ENCODE measurements around the gene FANCC.

Gene FANCC

DNA sequence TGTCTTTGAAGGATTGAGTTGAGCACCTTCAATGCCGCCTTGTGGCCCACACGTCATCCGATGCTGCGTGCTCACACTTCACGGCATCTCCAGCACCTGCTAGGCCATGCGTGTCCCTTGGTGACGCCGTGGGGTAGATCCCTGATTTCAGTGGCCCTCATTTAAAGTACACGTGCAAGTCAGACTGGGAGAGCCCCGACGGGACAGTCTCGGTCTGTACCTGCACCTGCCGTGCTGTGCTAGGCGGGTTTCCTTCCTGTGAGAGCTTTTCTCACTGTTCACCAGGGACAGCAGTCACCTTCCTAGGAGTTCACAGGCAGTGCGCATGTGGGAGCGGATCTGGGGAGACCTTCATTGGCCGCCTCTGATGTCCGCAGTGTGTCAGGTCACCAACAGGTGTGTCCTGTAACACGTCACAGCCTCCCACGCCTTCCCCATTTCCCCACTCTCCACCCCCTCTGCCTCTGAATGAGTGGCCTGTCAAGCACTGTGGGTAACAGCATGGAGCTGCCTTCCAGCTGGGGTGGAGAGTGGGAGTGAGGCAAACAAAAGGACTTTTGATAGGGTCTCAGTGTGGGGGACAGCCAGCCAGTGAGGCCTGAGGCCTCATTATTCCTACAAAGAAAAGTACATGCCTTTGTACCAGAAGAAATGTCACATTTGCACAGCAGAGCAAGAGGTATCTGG is 236.4 kb downstream of the FANCC start:
- no peak for DNase-seq

DNA sequence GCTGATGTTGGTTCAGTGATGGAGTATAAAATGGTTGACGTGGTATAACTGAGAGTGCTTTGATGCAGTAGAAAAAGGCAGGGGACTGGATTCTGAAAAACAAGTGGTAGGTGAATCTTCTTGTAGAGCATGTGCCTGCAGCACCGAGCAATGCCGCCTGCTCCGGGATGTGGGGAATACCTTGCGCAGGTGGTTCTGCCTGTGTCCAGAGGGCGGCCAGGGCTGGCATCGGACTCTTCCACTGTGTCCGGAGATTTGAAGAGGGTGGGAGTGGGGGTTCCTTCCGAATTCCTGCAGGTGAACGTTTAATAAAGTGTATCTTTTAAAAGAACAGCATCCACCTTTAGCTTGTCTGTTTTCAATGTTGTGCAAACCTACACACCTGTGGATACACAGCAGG is 238.0 kb downstream of the FANCC start:
- no peak for DNase-seq

GRCh38 chr9:95078939-95079338 is 238.6 kb downstream of the FANCC start:
- DNase-seq: no peak

DNA sequence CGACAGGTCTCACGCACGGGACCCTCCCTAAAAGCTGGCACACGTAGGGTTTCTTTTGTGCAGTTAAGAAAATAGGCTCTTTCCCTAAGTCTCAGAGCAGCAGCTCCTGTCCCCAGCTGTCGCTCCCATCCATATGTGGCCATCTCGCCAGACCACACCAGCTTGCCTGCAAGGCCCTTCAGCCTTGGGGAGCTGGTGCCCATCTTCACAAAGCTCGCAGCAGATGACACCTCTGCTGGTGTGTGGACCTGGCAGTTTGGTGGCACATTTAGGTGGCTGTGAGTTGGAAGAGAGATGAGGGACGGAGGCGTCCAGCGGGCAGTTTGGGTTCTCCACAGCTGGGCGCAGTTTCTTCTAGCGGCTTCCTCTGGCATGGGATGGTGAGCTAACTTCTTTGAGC is 239.0 kb downstream of the FANCC start:
- no peak for DNase-seq

DNA sequence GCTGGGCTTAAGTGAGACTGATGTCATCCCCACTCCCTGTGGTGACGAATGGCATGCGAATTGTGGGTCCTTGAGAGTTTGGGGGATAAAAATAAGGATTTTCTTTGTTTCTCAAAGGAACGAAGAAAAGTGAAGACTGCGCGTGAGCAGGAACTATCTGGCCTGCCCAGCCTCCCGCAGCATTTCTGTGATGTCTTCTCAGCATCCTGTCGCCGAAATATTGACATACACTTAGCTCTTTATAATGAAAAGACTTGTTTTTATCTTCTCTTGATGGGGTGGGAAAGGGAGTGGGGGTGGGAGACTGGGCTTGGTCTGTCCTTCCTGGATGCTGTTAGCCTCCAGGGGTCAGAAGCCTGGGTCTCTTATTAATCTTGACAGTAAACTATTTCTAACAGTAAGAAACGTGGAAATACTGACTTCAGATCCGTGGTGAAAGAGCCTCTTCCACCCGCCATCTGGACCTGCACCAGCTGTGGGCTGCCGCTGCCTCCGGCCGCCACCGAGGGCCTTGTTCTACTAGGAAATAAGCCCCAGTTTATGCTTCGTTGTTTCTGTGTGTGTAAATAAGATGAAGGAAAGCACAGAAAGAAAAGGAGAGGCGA is 239.6 kb downstream of the FANCC start:
- DNase-seq: no peak

DNA sequence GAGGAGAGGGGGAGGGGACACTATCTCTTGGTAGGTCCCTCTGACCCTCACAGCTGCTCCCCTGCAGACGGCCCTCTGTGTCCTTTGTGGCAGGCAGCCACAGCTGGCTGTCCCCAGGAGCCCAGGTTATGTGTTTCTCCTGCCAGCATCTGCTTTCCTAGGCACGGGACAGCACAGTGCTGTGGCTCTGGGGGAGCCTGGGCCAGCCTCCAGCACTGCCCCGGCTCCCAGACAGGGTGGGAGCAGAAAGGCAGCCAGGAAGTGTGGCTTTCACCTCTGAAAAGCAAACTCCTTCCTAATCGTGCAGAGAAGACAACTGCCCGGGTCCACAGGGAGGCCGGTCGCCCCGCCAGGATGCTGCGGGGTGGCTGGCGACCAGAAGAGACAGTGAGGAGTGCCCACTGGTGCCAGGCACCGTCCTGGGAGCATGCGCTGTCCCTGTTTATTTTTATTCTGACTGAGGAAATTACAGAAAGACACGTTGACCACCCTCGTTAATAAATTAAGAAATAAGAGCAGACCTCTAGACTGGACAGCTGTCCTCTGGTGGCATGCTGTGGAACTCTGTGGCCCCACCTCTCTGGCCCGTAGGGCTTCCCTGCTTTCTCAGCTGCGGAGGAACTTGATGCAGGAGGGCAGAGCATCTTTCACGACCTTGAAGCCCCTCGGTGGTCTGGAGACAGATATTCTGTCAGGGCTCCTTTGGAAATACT is 240.3 kb downstream of the FANCC start:
- DNase-seq: no peak

GRCh38 chr9:95076696-95077052 is 240.8 kb downstream of the FANCC start:
- no peak for DNase-seq

DNA sequence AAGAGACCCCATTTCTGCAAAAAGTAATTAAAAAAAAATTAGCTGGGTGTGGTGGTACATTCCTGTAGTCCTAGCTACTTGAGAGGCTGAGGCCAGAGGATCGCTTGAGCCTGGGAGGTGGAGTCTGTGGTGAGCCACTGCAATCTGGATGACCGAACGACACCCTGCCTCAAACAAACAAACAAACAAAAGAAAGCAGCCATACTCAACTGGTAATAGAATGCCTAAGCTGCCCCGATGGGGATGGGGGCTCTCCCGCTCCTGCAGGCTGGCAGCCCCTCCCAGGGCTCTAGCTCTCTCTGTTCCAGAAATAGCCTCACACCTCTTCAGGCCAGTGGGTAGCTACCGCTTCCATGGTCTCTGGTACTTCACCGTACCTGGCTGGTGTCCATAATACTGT is 241.8 kb downstream of the FANCC start:
- no peak for DNase-seq

DNA sequence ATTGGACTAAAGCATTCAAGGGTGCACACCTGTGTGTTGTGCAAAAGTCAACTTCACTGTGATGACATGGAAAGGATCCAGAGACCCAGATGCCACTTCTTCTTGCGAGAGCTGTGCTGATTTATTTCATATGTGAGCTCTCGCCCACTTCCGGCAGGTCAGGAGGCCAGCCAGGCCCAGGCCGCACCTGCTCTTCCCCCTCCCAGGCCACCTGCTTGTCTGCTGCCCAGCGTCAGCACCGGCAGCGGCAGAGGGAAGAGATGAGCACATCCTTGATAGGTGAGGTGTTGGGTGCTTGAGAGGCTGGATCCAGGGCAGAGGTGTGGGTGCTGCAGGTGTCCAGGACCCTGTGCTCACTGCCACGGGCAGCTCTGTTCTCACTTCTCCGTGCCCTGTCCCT is 242.9 kb downstream of the FANCC start:
- no peak for DNase-seq

DNA sequence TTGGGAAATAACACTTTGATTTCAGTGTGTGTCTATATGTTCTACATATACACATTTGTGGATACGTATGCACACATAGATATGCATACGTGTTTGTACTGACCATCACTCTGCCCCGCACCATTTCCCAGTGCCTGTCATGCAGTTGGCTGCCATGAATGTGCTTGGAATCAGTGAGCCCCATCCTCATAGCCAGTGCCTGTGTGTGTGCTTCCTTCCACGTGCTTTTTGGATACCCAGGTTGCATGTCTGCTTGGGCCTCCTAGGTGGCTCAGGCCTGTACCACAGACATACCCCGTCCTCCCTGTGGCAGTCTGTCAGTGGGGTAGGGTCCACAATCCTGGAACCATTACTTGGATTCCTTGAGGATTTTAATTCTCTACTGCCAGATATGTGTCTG is 243.6 kb downstream of the FANCC start:
- no peak for DNase-seq

DNA sequence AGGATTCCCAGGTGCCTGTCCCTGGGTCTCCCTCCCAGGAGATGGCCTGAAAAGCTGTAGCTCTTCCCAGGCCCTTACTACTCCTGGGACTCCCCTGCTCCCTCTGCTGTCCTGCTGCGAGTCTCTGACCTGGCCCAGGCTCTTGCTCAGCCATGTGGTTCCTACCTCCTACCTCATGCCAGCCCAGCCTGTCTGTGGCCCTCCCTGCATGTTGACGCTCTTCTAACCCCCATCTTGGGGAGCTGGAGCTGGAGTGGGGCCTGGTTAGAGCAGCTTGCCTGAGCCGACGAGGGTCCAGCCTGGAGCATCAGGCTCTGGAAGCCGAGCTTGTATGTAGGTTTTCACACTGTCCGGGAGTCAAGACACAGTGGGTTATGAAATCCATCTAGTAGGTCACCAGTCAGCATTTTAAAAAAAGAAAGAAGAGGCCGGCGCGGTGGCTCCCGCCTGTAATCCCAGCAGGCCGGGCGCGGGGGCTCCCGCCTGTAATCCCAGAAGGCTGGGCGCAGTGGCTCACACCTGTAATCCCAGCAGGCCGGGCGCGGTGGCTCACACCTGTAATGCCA is 244.4 kb downstream of the FANCC start:
- no peak for DNase-seq

GRCh38 chr9:95071925-95072324 is 245.6 kb downstream of the FANCC start:
- no peak for DNase-seq

DNA sequence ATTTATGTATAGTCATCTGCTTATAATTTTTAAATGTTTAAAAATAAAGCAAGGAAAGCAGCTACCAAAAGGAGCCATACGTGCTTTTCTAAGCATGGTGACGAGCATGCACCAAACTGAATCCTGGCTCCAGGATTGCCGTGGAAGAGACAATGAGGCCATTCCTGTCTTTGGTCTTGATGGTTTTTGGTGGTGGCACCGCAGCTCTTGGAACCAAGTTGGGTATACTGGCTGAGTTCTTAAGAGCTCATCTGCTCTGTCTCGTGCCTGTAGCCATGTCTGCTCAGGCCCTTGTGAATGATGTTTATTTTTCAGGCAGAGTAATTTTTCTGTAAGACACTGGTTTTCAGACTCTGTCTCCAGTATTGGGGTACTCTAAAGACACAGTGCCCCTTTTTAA is 246.1 kb downstream of the FANCC start:
- DNase-seq: no peak

DNA sequence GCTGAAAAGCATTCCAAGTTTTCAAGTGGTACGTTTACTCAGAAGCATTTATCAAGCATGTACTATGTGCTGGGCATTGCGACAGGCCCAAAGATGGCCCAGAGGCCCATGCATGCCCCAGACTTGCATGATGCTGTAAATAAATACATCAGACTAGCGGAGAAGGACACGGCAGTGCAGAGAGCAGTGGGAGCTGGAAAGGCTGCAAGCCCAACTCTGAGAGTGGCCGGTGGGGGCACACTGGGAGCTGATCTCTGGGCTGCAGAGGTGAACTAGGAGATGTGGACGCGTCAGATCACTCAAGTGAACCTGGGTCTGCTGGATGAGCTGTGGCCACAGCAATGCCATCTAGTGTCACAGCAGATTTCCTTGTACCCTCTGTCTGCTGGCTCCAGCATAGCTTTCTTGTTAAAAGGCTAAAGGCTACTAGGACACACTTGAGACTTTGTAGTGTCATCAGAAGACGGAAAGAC is 246.9 kb downstream of the FANCC start:
- DNase-seq: no peak

- DNase-seq: no peak
These were observed 249.6 kb downstream of the FANCC start for GRCh38 chr9:95067897-95068296.

GRCh38 chr9:95067057-95067456 is 250.5 kb downstream of the FANCC start:
- DNase-seq: no peak

- no peak for DNase-seq
These were observed 252.3 kb downstream of the FANCC start for GRCh38 chr9:95065224-95065623.

- DNase-seq: no peak
These were observed 254.2 kb downstream of the FANCC start for GRCh38 chr9:95063300-95063699.

GRCh38 chr9:95062596-95063065 is 254.9 kb downstream of the FANCC start:
- no peak for DNase-seq

DNA sequence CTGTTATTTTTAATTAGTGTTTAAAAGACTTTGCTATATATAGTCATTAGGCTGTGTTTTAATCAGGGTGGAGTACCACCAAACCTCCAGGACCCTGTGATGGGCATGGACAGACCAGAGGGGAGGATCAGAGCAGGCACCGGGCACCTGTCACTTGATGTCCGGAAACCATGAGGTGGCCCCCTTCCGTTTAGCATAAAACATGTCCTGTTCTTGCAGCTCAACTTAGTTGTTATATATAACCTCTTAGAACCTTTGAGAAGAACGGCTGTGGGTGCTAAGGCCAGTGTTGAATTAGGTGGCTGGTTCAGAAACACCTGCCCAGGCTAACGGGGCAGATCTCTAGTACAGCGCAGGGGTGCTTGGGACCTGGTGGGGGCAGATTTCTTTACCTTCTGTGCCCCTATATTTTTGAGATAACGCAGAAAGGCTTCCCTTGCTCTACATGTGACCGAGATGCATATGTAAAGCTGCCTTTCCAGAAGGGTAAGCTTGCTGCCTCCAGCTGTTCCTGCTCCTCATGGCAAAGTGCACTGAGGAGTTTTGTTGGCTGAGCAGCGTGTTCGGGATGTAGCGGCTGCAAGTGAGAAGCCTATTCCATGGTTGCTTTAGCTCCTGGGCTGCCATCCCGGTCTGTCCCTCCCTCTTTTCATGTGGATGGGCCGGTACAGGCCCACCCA is 255.5 kb downstream of the FANCC start:
- no peak for DNase-seq

DNA sequence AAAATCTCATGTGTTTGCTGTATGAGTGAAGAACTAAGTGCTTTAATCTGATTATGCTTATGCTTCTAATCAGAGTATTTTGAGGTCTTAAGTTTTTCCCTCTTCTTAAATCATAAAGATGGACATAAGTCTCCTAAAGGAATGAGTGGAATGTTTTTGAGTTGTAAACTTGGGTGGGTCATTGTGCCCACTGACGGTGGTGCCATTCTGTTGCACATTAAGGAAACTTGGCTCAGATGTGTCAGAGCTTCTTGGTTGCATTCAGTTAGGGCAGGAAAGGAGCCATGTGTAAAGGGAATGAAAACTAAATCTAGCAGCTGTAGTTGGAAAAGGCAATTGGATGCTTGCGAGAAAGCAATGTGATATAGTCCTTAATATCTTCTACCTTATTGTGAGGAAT is 256.6 kb downstream of the FANCC start:
- DNase-seq: no peak

GRCh38 chr9:95060234-95060633 is 257.3 kb downstream of the FANCC start:
- no peak for DNase-seq

GRCh38 chr9:95058795-95059386 is 258.6 kb downstream of the FANCC start:
- DNase-seq: no peak
